Naive thymus-derived CD4-positive, alpha-beta T cell (primary cell): ENCODE results near the gene MAGI3. TPM values are rescaled to one million over a fixed set of nuclear protein-coding genes. Genes with fewer than 3 reads are reported as not detected.

ENCODE experiments used
- ATAC-seq: fragments of 150-1000 bp; cut with Tn5 transposase; 2 replicates; pipeline ENCODE4 v1.10.0; 2021; ENCODE audit warnings: mild to moderate bottlenecking, moderate library complexity
- CTCF ChIA-PET: fragments of 350-600 bp; sonication (Branson Sonifier 250); formaldehyde crosslinking; loops from one replicate; lab custom pipeline; 2021; ENCODE audit warnings: antibody characterized with exemption; lab: Charles Lee
- POLR2A ChIA-PET: fragments of 350-600 bp; sonication (Branson Sonifier 250); formaldehyde crosslinking; loops from one replicate; lab custom pipeline; 2021; ENCODE audit warnings: antibody characterized with exemption, inconsistent platforms; lab: Charles Lee
- DNase-seq, 9 donors: peaks; one replicate each; pipeline versions ENCODE4 v3.0.0 to v3.0.0-alpha.2; 2020 to 2022; ENCODE audit warnings: mixed read lengths in 1 of 9
- H3K27ac ChIP-seq: one replicate; pipeline ENCODE4 v1.7.0; 2013; ENCODE audit warnings: mild to moderate bottlenecking, low read depth, low read length, moderate library complexity
- H3K27me3 ChIP-seq, 2 donors: one replicate each; pipeline ENCODE4 v1.7.0; 2013; ENCODE audit warnings: low read length in 2 of 2, mild to moderate bottlenecking in 2 of 2, moderate library complexity in 2 of 2; ENCODE audit not compliant: control insufficient read depth in 2 of 2, insufficient read depth in 2 of 2
- H3K36me3 ChIP-seq, 3 experiments: 1 replicate in 2 of 3; 2 replicates in 1 of 3; pipeline ENCODE4 v1.7.0; 2013; ENCODE audit warnings: low read length in 3 of 3, mild to moderate bottlenecking in 3 of 3, moderate library complexity in 1 of 3; ENCODE audit not compliant: insufficient read depth in 3 of 3, control insufficient read depth in 2 of 3
- H3K4me1 ChIP-seq, 2 donors: one replicate each; pipeline ENCODE4 v1.7.0; 2013; ENCODE audit warnings: low read length in 2 of 2, mild to moderate bottlenecking in 2 of 2, moderate library complexity in 1 of 2; ENCODE audit not compliant: control insufficient read depth in 2 of 2, insufficient read depth in 2 of 2
- H3K4me3 ChIP-seq: 2 replicates; pipeline ENCODE4 v1.7.0; 2013; ENCODE audit warnings: mild to moderate bottlenecking, low read length
- H3K9me3 ChIP-seq, 3 experiments: 1 replicate in 2 of 3; 2 replicates in 1 of 3; pipeline ENCODE4 v1.7.0; 2013; ENCODE audit warnings: low read length in 3 of 3; ENCODE audit not compliant: control insufficient read depth in 2 of 3
- H3K27ac Mint-ChIP-seq, 9 donors: one replicate each; pipeline ENCODE4 v1.8.0; 2020 to 2022; ENCODE audit warnings: mixed read lengths in 9 of 9, mild to moderate bottlenecking in 8 of 9, moderate library complexity in 5 of 9, inconsistent platforms in 2 of 9
- H3K27me3 Mint-ChIP-seq, 5 donors: one replicate each; pipeline ENCODE4 v1.8.0; 2021 to 2022; ENCODE audit warnings: mixed read lengths in 5 of 5, mild to moderate bottlenecking in 1 of 5
- H3K36me3 Mint-ChIP-seq, 5 donors: one replicate each; pipeline ENCODE4 v1.8.0; 2020 to 2022; ENCODE audit warnings: mixed read lengths in 5 of 5, mild to moderate bottlenecking in 3 of 5, inconsistent platforms in 1 of 5
- H3K4me1 Mint-ChIP-seq, 7 donors: one replicate each; pipeline ENCODE4 v1.8.0; 2020 to 2022; ENCODE audit warnings: mixed read lengths in 7 of 7, mild to moderate bottlenecking in 3 of 7, inconsistent platforms in 1 of 7
- H3K4me3 Mint-ChIP-seq, 10 donors: one replicate each; pipeline ENCODE4 v1.8.0; 2020 to 2022; ENCODE audit warnings: mild to moderate bottlenecking in 10 of 10, mixed read lengths in 10 of 10, moderate library complexity in 6 of 10, inconsistent platforms in 2 of 10
- H3K9me3 Mint-ChIP-seq, 11 donors: one replicate each; pipeline ENCODE4 v1.8.0; 2020 to 2022; ENCODE audit warnings: mixed read lengths in 11 of 11, mild to moderate bottlenecking in 4 of 11, inconsistent platforms in 1 of 11, moderate library complexity in 1 of 11
- intact Hi-C, 2 donors: fragments of 100-400 bp; cut with micrococcal nuclease; formaldehyde crosslinking; loops; one replicate each; pipeline ENCODE4 v1.15.1; 2023
- polyA plus RNA-seq, 2 donors: library from polyadenylated mRNA; unstranded; fragments of 300-500 nt; fragmentation: Illumina TruSeq; gene quantifications; one replicate each; pipeline ENCODE4 v1.2.3, GENCODE V29; 2021
- total RNA-seq, 6 experiments: library from RNA in 5 of 6; stranded (reverse) in 5 of 6; gene quantifications; 1 replicate in 5 of 6; 2 replicates in 1 of 6; pipeline ENCODE4 v1.2.3 and lab custom pipeline; 2021 to 2026

MAGI3 gene
- total and polyA plus RNA-seq, 7 experiments from 2014 or later: 3.6 to 8.8 (median 6.6) TPM

- no peaks in the 10 kb centered on the region for H3K4me1 ChIP-seq
- H3K27me3 ChIP-seq: no peaks in the 10 kb centered on the region
- Mint-ChIP-seq H3K9me3 (no peaks in the 10 kb centered on the region), H3K27me3 (no peaks in the 10 kb centered on the region), H3K36me3 (no peaks in the 10 kb centered on the region), H3K4me1 (peaks cover 0 to 6% (median 0%) of the 10 kb centered on the region in 7 donors), H3K27ac (no peak overlapping the region), H3K4me3 (no peak overlapping the region)
- DNase-seq (no peak), ATAC-seq (no peak)
- CTCF ChIA-PET: no interaction called here
- H3K4me3 ChIP-seq: no peak overlapping the region
- H3K9me3 ChIP-seq: no peaks in the 10 kb centered on the region
- no peak overlapping the region for H3K27ac ChIP-seq
- POLR2A ChIA-PET: no interaction called here
- H3K36me3 ChIP-seq: no peaks in the 10 kb centered on the region
- intact Hi-C loops: loop anchor here (10.0 kb wide), 2 partner anchors 230 to 280 kb away; partner anchors contain the start of genes AP4B1 (in 1 of the 2), DCLRE1B (in 1 of the 2) and MAGI3 (in 1 of the 2)
Measured at GRCh38 chr1:113674591-113674990, 284.3 kb downstream of the MAGI3 start.

- no peaks in the 10 kb centered on the region for H3K4me1 ChIP-seq
- CTCF ChIA-PET: interaction anchor here (0.6 kb wide), 1 partner anchor 319 kb away, joined by 3 read pairs; no protein-coding TSS in a partner anchor
- DNase-seq: no peak
- H3K27ac ChIP-seq: no peak overlapping the region
- no peaks in the 10 kb centered on the region for H3K27me3 ChIP-seq
- H3K9me3 Mint-ChIP-seq: no peaks in the 10 kb centered on the region
- no peak for ATAC-seq
- H3K27me3 Mint-ChIP-seq: no peaks in the 10 kb centered on the region
- POLR2A ChIA-PET: no interaction called here
- H3K36me3 ChIP-seq: no peaks in the 10 kb centered on the region
- H3K9me3 ChIP-seq: no peaks in the 10 kb centered on the region
- peaks cover 0 to 6% (median 0%) of the 10 kb centered on the region in 7 donors for H3K4me1 Mint-ChIP-seq
- intact Hi-C loops: loop anchor here (5.0 to 10.0 kb wide), 4 partner anchors 229 to 1283 kb away; partner anchors contain the start of genes AP4B1 (in 1 of the 2), DCLRE1B (in 1 of the 2) and MAGI3 (in 1 of the 2)
- no peaks in the 10 kb centered on the region for H3K36me3 Mint-ChIP-seq
- H3K4me3 ChIP-seq: no peak overlapping the region
- H3K4me3 Mint-ChIP-seq: no peak overlapping the region
- H3K27ac Mint-ChIP-seq: peak overlapping the region in 1 of 9 donors; percentile 6
Measured at GRCh38 chr1:113675302-113675701, 285.0 kb downstream of the MAGI3 start.

GRCh38 chr1:113676524-113676923 is 286.2 kb downstream of the MAGI3 start:
- CTCF ChIA-PET: interaction anchor here (1.0 to 1.5 kb wide), 4 partner anchors 9 to 604 kb away, joined by 3 to 5 read pairs (median 4); partner anchors contain the start of gene LRIG2
- H3K27ac ChIP-seq: no peak overlapping the region
- intact Hi-C loops: loop anchor here (5.0 to 10.0 kb wide), 4 partner anchors 228 to 1284 kb away; partner anchors contain the start of genes AP4B1 (in 1 of the 2), DCLRE1B (in 1 of the 2) and MAGI3 (in 1 of the 2)
- no peaks in the 10 kb centered on the region for H3K36me3 Mint-ChIP-seq
- H3K27me3 ChIP-seq: no peaks in the 10 kb centered on the region
- H3K4me3 ChIP-seq: no peak overlapping the region
- H3K9me3 ChIP-seq: no peaks in the 10 kb centered on the region
- H3K27me3 Mint-ChIP-seq: no peaks in the 10 kb centered on the region
- no peak overlapping the region for H3K4me3 Mint-ChIP-seq
- POLR2A ChIA-PET: interaction anchor here (0.5 kb wide), 1 partner anchor 92 kb away, joined by 4 read pairs; no protein-coding TSS in a partner anchor
- ATAC-seq (no peak), DNase-seq (no peak)
- no peaks in the 10 kb centered on the region for H3K36me3 ChIP-seq
- H3K9me3 Mint-ChIP-seq: no peaks in the 10 kb centered on the region
- H3K27ac Mint-ChIP-seq: no peak overlapping the region
- H3K4me1 Mint-ChIP-seq: peaks cover 0 to 10% (median 0%) of the 10 kb centered on the region in 7 donors
- no peaks in the 10 kb centered on the region for H3K4me1 ChIP-seq

- Mint-ChIP-seq H3K27me3 (no peaks in the 10 kb centered on the region), H3K36me3 (peaks cover 0 to 5% (median 0%) of the 10 kb centered on the region in 5 donors), H3K27ac (no peak overlapping the region), H3K4me3 (no peak overlapping the region), H3K9me3 (no peaks in the 10 kb centered on the region), H3K4me1 (peaks cover 0 to 10% (median 0%) of the 10 kb centered on the region in 7 donors)
- Histone ChIP-seq H3K9me3 (no peaks in the 10 kb centered on the region), H3K36me3 (no peaks in the 10 kb centered on the region), H3K4me1 (no peaks in the 10 kb centered on the region), H3K27ac (no peak overlapping the region), H3K4me3 (no peak overlapping the region), H3K27me3 (no peaks in the 10 kb centered on the region)
- peak; percentile 60 for ATAC-seq
- intact Hi-C loops: loop anchor here (1.0 to 10.0 kb wide), 8 partner anchors 227 to 1285 kb away; partner anchors contain the start of genes LRIG2 (in 2 of the 2), AP4B1 (in 1 of the 2), DCLRE1B (in 1 of the 2) and MAGI3 (in 1 of the 2)
- POLR2A ChIA-PET: no interaction called here
- peak in 5 of 9 donors; percentile 23 to 49 (median 39) for DNase-seq
- CTCF ChIA-PET: interaction anchor here (1.0 to 1.8 kb wide), 6 partner anchors 10 to 962 kb away, joined by 3 to 6 read pairs (median 3); partner anchors contain the start of genes LRIG2 and PPM1J
Measured at GRCh38 chr1:113677250-113678158, 287.2 kb downstream of the MAGI3 start.

GRCh38 chr1:113678159-113678469 is 287.8 kb downstream of the MAGI3 start:
- H3K4me3 Mint-ChIP-seq: no peak overlapping the region
- H3K9me3 Mint-ChIP-seq: no peaks in the 10 kb centered on the region
- peaks cover 0 to 10% (median 0%) of the 10 kb centered on the region in 7 donors for H3K4me1 Mint-ChIP-seq
- no peak for DNase-seq
- intact Hi-C loops: loop anchor here (1.0 to 10.0 kb wide), 8 partner anchors 227 to 1286 kb away; partner anchors contain the start of genes LRIG2 (in 2 of the 2), AP4B1 (in 1 of the 2), DCLRE1B (in 1 of the 2) and MAGI3 (in 1 of the 2)
- no peak for ATAC-seq
- CTCF ChIA-PET: interaction anchor here (1.0 to 1.8 kb wide), 4 partner anchors 9 to 963 kb away, joined by 3 to 6 read pairs (median 3); partner anchors contain the start of gene PPM1J
- H3K27me3 Mint-ChIP-seq: no peaks in the 10 kb centered on the region
- no peak overlapping the region for H3K27ac Mint-ChIP-seq
- POLR2A ChIA-PET: no interaction called here
- H3K36me3 Mint-ChIP-seq: peaks cover 0 to 9% (median 1%) of the 10 kb centered on the region in 5 donors
- Histone ChIP-seq H3K36me3 (no peaks in the 10 kb centered on the region), H3K4me3 (no peak overlapping the region), H3K4me1 (no peaks in the 10 kb centered on the region), H3K27me3 (no peaks in the 10 kb centered on the region), H3K9me3 (no peaks in the 10 kb centered on the region), H3K27ac (no peak overlapping the region)

- no peaks in the 10 kb centered on the region for H3K27me3 Mint-ChIP-seq
- peaks cover 0 to 4% (median 0%) of the 10 kb centered on the region in 7 donors for H3K4me1 Mint-ChIP-seq
- peaks cover 0 to 16% (median 1%) of the 10 kb centered on the region in 5 donors for H3K36me3 Mint-ChIP-seq
- H3K4me3 Mint-ChIP-seq: no peak overlapping the region
- H3K27ac Mint-ChIP-seq: no peak overlapping the region
- Histone ChIP-seq H3K36me3 (no peaks in the 10 kb centered on the region), H3K27ac (no peak overlapping the region), H3K4me1 (no peaks in the 10 kb centered on the region), H3K4me3 (no peak overlapping the region), H3K9me3 (no peaks in the 10 kb centered on the region), H3K27me3 (no peaks in the 10 kb centered on the region)
- ChIA-PET CTCF (no interaction called here), POLR2A (no interaction called here)
- H3K9me3 Mint-ChIP-seq: no peaks in the 10 kb centered on the region
- no peak for ATAC-seq
- intact Hi-C loops: no loop called here
- no peak for DNase-seq
Measured at GRCh38 chr1:113681596-113682337, 291.5 kb downstream of the MAGI3 start.
